ENCODE data around the gene MOB3B.

The MOB3B gene

GRCh38 chr9:27412963-27413362 lies 116.7 kb downstream of the MOB3B start:
- H3K4me1 ChIP-seq (ENCODE audit: control insufficient read depth, low read length): no peaks in the 10 kb centered on the region
- TF ChIP-seq EZH2phosphoT487 (IDR thresholded peaks at IDR 0.05; ENCODE audit: borderline replicate concordance, low read length) (no peak), CTCF (IDR thresholded peaks at IDR 0.05; ENCODE audit: low read depth, low read length, poor library complexity, severe bottlenecking) (no peak)
- H3F3A ChIP-seq (ENCODE audit: control insufficient read depth, insufficient read depth): no peaks in the 10 kb centered on the region
- no peaks in the 10 kb centered on the region for H4K20me1 ChIP-seq (ENCODE audit: control insufficient read depth, insufficient read depth, low read depth, low read length)
- H3K27ac ChIP-seq (ENCODE audit: low read depth, low read length): no peak overlapping the region
- no peak overlapping the region for H3K4me3 ChIP-seq (ENCODE audit: low read length)
- peaks cover 5% of the 10 kb centered on the region; the same call in 1 of the 2 replicates for H3K27me3 ChIP-seq (ENCODE audit: control insufficient read depth, low read length)
- no peaks in the 10 kb centered on the region for H3K36me3 ChIP-seq (ENCODE audit: control insufficient read depth, low read length)
- no peaks in the 10 kb centered on the region for H3K9me3 ChIP-seq (ENCODE audit: control insufficient read depth, insufficient read depth, low read length)
- H3K4me2 ChIP-seq (ENCODE audit: low read length): no peak overlapping the region
- H3K9me2 ChIP-seq (replicated peaks; ENCODE audit: control insufficient read depth, low read length): no peaks in the 10 kb centered on the region
- no peaks in the 10 kb centered on the region for H3K79me2 ChIP-seq (ENCODE audit: control insufficient read depth, low read length)

GRCh38 chr9:27412081-27412480 lies 117.5 kb downstream of the MOB3B start:
- H3K27ac ChIP-seq (ENCODE audit: low read depth, low read length): no peak overlapping the region
- no peaks in the 10 kb centered on the region for H3K9me3 ChIP-seq (ENCODE audit: control insufficient read depth, insufficient read depth, low read length)
- H4K20me1 ChIP-seq (ENCODE audit: control insufficient read depth, insufficient read depth, low read depth, low read length): no peaks in the 10 kb centered on the region
- H3K4me1 ChIP-seq (ENCODE audit: control insufficient read depth, low read length): no peaks in the 10 kb centered on the region
- no peaks in the 10 kb centered on the region for H3K36me3 ChIP-seq (ENCODE audit: control insufficient read depth, low read length)
- H3F3A ChIP-seq (ENCODE audit: control insufficient read depth, insufficient read depth): no peaks in the 10 kb centered on the region
- H3K4me2 ChIP-seq (ENCODE audit: low read length): no peak overlapping the region
- H3K4me3 ChIP-seq (ENCODE audit: low read length): no peak overlapping the region
- H3K9me2 ChIP-seq (replicated peaks; ENCODE audit: control insufficient read depth, low read length): no peaks in the 10 kb centered on the region
- H3K79me2 ChIP-seq (ENCODE audit: control insufficient read depth, low read length): no peaks in the 10 kb centered on the region
- peaks cover 5% of the 10 kb centered on the region; the same call in 1 of the 2 replicates for H3K27me3 ChIP-seq (ENCODE audit: control insufficient read depth, low read length)
- no peak for TF ChIP-seq CTCF (IDR thresholded peaks at IDR 0.05; ENCODE audit: low read depth, low read length, poor library complexity, severe bottlenecking)

GRCh38 chr9:27408482-27408881 lies 121.1 kb downstream of the MOB3B start:
- H3K9me2 ChIP-seq (replicated peaks; ENCODE audit: control insufficient read depth, low read length): no peaks in the 10 kb centered on the region
- no peaks in the 10 kb centered on the region for H3K79me2 ChIP-seq (ENCODE audit: control insufficient read depth, low read length)
- H3K4me3 ChIP-seq (ENCODE audit: low read length): no peak overlapping the region
- H3F3A ChIP-seq (ENCODE audit: control insufficient read depth, insufficient read depth): no peaks in the 10 kb centered on the region
- H3K27ac ChIP-seq (ENCODE audit: low read depth, low read length): no peak overlapping the region
- TF ChIP-seq EZH2phosphoT487 (IDR thresholded peaks at IDR 0.05; ENCODE audit: borderline replicate concordance, low read length) (no peak), CTCF (IDR thresholded peaks at IDR 0.05; ENCODE audit: low read depth, low read length, poor library complexity, severe bottlenecking) (no peak)
- peaks cover 3% of the 10 kb centered on the region; the same call in 1 of the 2 replicates for H3K27me3 ChIP-seq (ENCODE audit: control insufficient read depth, low read length)
- no peak overlapping the region for H3K4me2 ChIP-seq (ENCODE audit: low read length)
- H3K36me3 ChIP-seq (ENCODE audit: control insufficient read depth, low read length): no peaks in the 10 kb centered on the region
- no peaks in the 10 kb centered on the region for H4K20me1 ChIP-seq (ENCODE audit: control insufficient read depth, insufficient read depth, low read depth, low read length)
- no peaks in the 10 kb centered on the region for H3K9me3 ChIP-seq (ENCODE audit: control insufficient read depth, insufficient read depth, low read length)
- H3K4me1 ChIP-seq (ENCODE audit: control insufficient read depth, low read length): no peaks in the 10 kb centered on the region

- Histone ChIP-seq H3K36me3 (ENCODE audit: control insufficient read depth, low read length) (no peaks in the 10 kb centered on the region), H3K4me2 (ENCODE audit: low read length) (no peak overlapping the region), H4K20me1 (ENCODE audit: control insufficient read depth, insufficient read depth, low read depth, low read length) (no peaks in the 10 kb centered on the region)
Observed at GRCh38 chr9:27408001-27408400, 121.6 kb downstream of the MOB3B start.

More at GRCh38 chr9:27408001-27408400, 121.6 kb downstream of the MOB3B start:
- H3K9me3 ChIP-seq (ENCODE audit: control insufficient read depth, insufficient read depth, low read length): no peaks in the 10 kb centered on the region
- H3K79me2 ChIP-seq (ENCODE audit: control insufficient read depth, low read length): no peaks in the 10 kb centered on the region
- no peaks in the 10 kb centered on the region for H3K9me2 ChIP-seq (replicated peaks; ENCODE audit: control insufficient read depth, low read length)
- TF ChIP-seq EZH2phosphoT487 (IDR thresholded peaks at IDR 0.05; ENCODE audit: borderline replicate concordance, low read length): no peak
- no peak for TF ChIP-seq CTCF (IDR thresholded peaks at IDR 0.05; ENCODE audit: low read depth, low read length, poor library complexity, severe bottlenecking)
- no peaks in the 10 kb centered on the region for H3F3A ChIP-seq (ENCODE audit: control insufficient read depth, insufficient read depth)
- no peak overlapping the region for H3K4me3 ChIP-seq (ENCODE audit: low read length)
- H3K27ac ChIP-seq (ENCODE audit: low read depth, low read length): no peak overlapping the region
- H3K27me3 ChIP-seq (ENCODE audit: control insufficient read depth, low read length): peaks cover 3% of the 10 kb centered on the region; the same call in 1 of the 2 replicates
- no peaks in the 10 kb centered on the region for H3K4me1 ChIP-seq (ENCODE audit: control insufficient read depth, low read length)
